ENCODE data around the gene GID8.
"Not testable (repeated sequence)": the region's sequence is repeated elsewhere in the genome, so short reads cannot be mapped to it uniquely, and the experiment has no call there.

The GID8 gene

DNA sequence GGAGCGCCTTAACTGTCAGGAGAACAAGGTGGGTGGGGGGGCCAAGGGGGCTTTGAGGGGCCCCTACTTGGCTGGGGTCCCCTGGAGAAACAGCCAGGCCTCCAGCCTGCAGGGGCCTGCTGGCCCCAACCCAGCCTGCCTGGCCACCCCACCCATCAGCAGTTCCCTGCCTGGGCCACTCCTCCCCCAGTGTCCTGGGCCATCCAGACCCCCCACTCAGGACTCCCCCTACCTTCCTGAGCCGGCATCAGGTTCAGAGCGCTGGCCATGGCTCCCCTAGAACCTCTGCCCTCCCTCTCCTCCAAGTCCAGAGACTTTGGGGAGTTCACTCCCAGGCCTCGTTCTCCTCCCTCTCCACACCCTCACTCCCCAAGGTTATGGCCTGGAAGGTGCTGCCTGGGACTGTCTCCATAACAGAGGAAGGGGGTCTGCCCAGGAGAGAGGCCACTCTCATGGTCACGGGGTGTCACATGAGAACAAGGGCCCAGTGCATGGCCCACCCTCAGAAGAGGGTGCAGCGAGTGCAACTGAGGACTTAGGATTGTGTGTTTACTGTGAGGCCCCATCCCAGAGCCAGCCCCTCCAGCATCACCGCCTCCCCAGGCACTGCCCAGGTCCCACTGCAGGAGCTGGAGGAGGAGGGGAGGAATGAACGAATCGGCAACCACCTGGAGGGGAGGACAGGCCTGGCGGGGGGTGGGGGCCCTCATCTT, 20.6 kb downstream of the GID8 start:
- no peak for DNase-seq (ENCODE audit: low read depth)

DNA sequence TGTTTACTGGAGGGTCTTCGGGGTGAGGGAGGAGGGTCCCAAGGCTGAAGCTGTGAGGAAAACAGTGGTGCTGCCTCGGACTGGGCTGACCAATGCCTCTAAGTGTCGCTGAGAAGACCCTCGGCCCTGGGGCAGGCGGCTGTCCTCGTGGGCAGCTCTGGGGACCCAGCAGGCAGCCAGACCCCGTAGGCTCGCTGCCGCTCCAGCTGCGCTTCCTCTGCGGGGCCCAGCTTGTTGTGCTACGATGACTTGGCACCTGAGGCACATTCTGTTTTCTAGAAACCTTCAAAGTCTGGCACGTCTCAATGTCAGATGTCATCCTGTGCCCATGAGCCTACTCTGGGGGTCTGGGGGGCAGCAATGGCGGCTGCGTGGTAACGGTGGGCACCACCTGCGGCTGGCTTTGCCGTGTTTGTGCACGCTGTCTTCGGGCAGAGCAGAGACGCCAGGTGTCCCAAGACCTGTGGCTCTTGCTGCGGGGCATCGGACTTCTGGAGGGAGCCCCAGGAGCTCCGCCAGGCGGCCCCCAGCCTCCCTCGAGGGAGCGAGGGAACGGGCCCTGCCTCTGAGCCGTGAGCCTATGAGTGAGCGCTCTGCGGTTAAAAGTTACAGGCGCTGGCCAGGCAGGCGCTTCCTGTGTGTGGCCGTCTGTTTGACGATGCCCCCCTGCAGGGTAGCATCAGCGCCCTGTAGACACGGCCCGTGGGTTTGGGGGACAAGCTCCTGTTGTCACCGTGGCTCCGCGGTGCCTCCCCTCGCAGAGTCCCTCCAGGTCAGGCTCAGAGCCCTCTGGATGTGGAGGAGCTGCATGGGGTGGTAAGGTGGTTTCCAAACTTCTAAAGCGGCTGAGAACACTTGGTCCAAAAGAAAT, 21.4 kb downstream of the GID8 start:
- no peak for DNase-seq (ENCODE audit: low read depth)

GRCh38 chr20:62959998-62960436, 22.1 kb downstream of the GID8 start:
- no peak for DNase-seq (ENCODE audit: low read depth)

- DNase-seq (ENCODE audit: low read depth) = not testable (repeated sequence)
These were observed 22.7 kb downstream of the GID8 start for GRCh38 chr20:62960446-62961309.

- DNase-seq (ENCODE audit: low read depth) = no peak
These were observed 23.4 kb downstream of the GID8 start for GRCh38 chr20:62961310-62961783.

DNA sequence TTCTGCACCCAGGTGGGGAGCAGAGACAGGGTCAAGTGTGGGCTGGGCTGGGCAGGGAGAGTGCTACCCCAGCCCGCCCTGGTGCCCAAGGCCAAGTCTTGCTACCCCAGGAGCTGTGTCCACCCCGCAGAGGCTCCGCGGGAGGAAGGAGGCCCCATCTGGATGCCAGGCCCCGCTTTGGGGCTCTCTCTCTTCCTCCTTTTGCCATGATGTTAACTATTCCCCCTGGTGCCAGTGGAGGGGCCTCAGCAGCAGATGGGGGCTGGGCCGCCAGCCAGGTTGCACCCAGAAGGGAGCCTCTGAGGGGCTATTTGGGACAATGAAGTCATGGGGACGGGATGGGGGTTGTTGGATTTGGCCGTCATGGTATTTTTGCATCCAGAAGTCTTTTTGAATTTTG, 23.9 kb downstream of the GID8 start:
- no peak for DNase-seq (ENCODE audit: low read depth)

DNA sequence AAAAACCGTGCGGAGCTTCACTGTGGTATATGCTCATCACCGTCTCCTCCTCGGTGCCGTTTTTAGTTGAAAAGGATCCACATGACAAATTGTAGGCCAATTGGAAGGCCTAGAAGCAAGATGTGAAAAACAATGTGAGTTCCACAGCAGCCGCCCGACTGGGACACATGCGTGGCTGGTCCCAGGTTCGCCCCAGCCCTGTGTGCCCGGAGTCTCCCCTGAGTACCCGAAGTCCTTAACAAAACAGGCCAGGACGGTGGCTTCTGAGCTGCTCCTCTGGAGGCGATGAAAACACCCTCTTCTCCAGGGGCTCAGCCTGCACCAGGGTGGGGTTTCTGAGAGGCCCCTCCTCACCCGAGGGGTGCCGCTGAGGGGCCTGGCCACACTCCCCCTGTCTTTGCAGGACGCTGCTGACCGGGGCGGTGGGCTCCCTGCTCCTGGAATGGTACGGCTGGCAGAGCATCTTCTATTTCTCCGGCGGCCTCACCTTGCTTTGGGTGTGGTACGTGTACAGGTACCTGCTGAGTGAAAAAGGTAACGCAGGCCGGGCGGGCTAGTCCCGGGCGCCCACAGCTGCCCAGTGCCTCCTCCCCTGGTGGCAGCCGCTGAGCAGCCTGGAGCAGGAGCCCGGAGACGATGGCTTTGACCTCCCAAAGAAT, 24.4 kb downstream of the GID8 start:
- no peak for DNase-seq (ENCODE audit: low read depth)

GRCh38 chr20:62962891-62963613, 25.1 kb downstream of the GID8 start:
- DNase-seq (ENCODE audit: low read depth) = no peak

GRCh38 chr20:62963614-62964397, 25.9 kb downstream of the GID8 start:
- no peak for DNase-seq (ENCODE audit: low read depth)

GRCh38 chr20:62964700-62965099, 26.8 kb downstream of the GID8 start:
- DNase-seq (ENCODE audit: low read depth) = no peak

DNA sequence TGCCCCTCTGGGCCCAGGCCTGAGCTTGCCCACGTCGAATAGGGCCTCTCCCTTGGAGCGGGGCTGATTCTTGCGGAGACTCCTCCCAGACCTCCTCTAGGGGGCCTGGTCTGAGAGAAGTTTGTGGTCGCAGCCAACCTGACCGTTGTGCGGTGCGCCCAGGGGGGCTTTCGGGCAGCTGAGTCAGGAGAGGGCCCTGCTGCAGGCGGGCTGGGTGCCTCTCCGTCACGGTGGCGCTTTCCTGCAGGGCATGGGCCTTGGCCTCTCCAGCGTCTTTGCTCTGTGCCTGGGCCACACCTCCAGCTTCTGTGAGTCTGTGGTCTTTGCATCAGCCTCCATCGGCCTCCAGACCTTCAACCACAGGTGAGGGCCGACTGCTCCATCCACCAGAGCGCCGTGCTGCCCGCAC, 27.4 kb downstream of the GID8 start:
- DNase-seq (ENCODE audit: low read depth) = no peak

DNA sequence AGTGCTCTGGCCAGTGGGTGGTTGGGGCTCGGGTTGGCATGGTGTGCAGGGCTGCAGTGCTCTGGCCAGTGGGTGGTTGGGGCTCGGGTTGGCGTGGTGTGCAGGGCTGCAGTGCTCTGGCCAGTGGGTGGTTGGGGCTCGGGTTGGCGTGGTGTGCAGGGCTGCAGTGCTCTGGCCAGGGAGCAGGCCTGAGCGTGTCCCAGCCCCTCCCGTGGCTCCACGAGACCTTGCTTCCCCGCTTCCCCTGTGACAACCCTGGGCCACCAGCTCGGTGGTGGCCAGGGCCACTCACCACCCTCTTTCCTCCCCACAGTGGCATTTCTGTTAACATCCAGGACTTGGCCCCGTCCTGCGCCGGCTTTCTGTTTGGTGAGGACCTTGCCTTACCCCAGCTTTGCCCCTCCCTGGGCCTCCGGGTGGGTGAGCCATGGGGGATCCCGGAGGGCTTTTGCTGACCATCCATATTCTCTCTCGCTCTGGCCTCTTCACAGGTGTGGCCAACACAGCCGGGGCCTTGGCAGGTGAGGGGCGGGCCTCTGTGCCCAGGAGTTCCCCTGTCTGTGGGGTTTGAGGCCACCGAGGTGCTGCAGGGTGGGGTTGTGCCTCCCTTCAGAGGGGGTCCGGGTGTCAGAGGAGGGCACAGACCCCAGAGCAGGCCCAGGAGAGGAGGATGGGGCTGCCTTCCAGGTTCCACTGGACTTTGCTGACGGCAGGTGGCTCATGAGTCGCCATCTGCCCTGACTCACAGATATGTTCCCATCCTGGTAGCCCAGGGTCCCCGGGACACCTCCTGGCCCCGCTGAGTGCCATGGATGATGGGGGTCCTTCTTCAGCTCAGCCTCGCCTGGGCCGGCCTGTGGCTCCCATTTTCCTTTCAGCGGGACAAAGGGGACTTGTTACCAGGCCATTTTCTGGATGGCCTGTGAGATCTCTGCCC, 28.5 kb downstream of the GID8 start:
- no peak for DNase-seq (ENCODE audit: low read depth)

DNA sequence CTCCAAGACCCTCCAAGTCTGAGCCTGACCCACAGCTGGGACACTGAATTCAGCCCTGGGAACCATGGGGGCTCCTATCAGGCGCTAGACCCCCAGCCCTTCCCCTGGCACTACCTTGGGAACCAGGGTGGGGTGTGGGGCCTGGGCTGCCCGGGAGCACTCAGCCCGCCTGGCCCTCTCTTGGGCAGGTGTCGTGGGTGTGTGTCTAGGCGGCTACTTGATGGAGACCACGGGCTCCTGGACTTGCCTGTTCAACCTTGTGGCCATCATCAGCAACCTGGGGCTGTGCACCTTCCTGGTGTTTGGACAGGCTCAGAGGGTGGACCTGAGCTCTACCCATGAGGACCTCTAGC, 29.2 kb downstream of the GID8 start:
- DNase-seq (ENCODE audit: low read depth) = no peak

DNA sequence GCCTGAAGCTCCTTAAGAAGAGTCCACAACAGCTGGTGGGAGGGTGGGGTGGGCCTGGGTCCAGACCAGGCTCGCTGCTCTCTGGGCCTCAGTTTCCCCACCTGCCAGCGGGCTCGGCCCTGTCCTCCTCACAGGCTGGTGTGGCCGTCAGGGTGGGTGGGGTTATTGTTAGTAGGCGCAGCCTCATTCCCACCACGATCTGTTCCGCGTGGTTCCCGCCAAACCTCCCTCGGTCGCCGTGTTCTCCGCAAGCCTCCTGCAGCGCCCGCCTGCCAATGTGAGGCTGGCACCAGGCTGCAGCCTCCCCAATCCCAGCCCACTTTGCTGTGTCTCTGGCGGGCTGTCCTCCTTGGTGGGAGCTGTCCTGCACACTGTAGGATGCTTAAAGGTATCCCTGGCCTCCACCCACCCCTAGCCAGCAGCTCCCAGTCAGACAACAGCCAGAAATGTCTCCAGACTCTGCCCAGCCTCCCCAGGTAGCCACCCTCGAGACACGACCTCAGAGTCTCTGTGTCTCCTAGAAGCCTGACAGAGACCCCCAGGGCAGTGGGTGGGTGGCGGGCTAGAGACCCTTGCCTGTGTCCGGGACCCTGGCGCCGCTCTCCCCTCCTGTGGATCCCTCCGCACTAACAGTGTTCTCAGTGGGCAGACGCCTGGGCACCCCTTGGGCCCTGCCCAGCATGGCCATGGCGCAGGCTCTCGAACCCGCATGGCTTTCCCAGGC, 29.8 kb downstream of the GID8 start:
- DNase-seq (ENCODE audit: low read depth) = no peak

- DNase-seq (ENCODE audit: low read depth) = no peak
These were observed 30.6 kb downstream of the GID8 start for GRCh38 chr20:62968378-62969178.

DNA sequence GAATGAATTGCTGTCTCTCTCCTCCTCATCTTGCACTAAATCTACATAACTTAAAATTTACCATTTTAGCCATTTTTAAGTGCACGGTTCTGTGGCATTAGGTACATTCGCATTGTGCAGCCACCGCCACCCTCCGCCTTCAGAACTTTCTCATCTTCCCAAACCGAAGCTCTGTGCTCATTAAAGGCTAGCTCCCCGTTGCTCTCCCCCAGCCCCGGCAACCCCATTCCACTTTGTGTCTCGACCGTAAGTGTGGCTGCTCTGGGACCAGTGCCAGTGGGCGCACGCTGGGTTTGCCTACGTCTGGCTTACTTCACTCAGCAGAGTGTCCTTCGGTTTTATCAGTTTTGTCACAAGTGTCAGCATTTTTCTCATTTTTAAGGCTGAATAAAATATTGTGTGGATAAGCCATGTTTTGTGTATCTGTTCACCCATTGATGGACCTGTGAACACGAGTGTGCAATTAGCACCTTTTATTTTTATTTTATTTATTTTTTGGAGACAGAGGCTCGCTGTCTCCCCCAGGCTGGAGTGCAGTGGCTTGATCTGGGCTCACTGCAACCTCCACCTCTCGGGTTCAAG, 31.3 kb downstream of the GID8 start:
- DNase-seq (ENCODE audit: low read depth) = no peak

GRCh38 chr20:62969939-62970306, 32.0 kb downstream of the GID8 start:
- DNase-seq (ENCODE audit: low read depth) = no peak
